ENCODE results near the gene NUCB1.

GRCh38 chr19:48970923-48971395 lies 70.8 kb downstream of the NUCB1 start:
- TF ChIP-seq CTCF (IDR thresholded peaks at IDR 0.05) (peak; percentile 81 to 95 (median 89)), POLR2AphosphoS5 (IDR thresholded peaks at IDR 0.05) (peak in 1 of 2 donors; percentile 48)
